Transverse colon (tissue), 4 donors: ENCODE data around the gene TEX44.

Experiments
- CTCF ChIP-seq, 5 experiments: fragments of 200-600 bp in 3 of 5; fragments of 450-650 bp in 2 of 5; sonication (generic) in 3 of 5; IDR thresholded peaks; 1 replicate in 2 of 5; 2 replicates in 3 of 5; pipeline ENCODE4 v1.5.1; 2016 to 2017; ENCODE audit warnings: antibody characterized with exemption in 5 of 5, inconsistent platforms in 3 of 5, mild to moderate bottlenecking in 2 of 5, moderate library complexity in 1 of 5
- POLR2A ChIP-seq: fragments of 450-650 bp; IDR thresholded peaks from one replicate; pipeline ENCODE4 v1.6.1; 2016; ENCODE audit warnings: antibody characterized with exemption, mild to moderate bottlenecking, moderate library complexity
- POLR2AphosphoS5 ChIP-seq, 3 donors: sonication (generic); formaldehyde crosslinking; IDR thresholded peaks; one replicate each; pipeline ENCODE4 v1.6.1; 2016; ENCODE audit warnings: antibody characterized with exemption in 3 of 3

- TF ChIP-seq CTCF (IDR thresholded peaks at IDR 0.05): no peak
- TF ChIP-seq POLR2A: no peak
- no peak for TF ChIP-seq POLR2AphosphoS5 (IDR thresholded peaks at IDR 0.05)
Observed at GRCh38 chr2:231621051-231621879, 28.6 kb downstream of the TEX44 start.
